IPS-18c (cell line): ENCODE results near the gene CYP21A2.

ENCODE experiments used
- H3K4me3 ChIP-seq: 2 replicates; pipeline ENCODE4 v1.7.0; 2013; ENCODE audit warnings: low read depth, mild to moderate bottlenecking, low read length, moderate library complexity; ENCODE audit not compliant: insufficient read depth
- H3K9me3 ChIP-seq: one replicate; pipeline ENCODE4 v1.6.1; 2013; ENCODE audit warnings: mild to moderate bottlenecking, low read length, moderate library complexity; ENCODE audit not compliant: control insufficient read depth, insufficient read depth

CYP21A2 gene

GRCh38 chr6:32086661-32087573, 48.7 kb downstream of the CYP21A2 start:
- Histone ChIP-seq H3K4me3 (peak overlapping the region; percentile 28; the same call in 1 of the 2 replicates), H3K9me3 (no peaks in the 10 kb centered on the region)

- no peak overlapping the region; the same call in 1 of the 2 replicates for H3K4me3 ChIP-seq
- no peaks in the 10 kb centered on the region for H3K9me3 ChIP-seq
Measured at GRCh38 chr6:32087574-32088486, 49.6 kb downstream of the CYP21A2 start.

- no peak overlapping the region for H3K4me3 ChIP-seq
- no peaks in the 10 kb centered on the region for H3K9me3 ChIP-seq
Measured at GRCh38 chr6:32088487-32089049, 50.4 kb downstream of the CYP21A2 start.

GRCh38 chr6:32089082-32089828, 51.0 kb downstream of the CYP21A2 start:
- no peak overlapping the region for H3K4me3 ChIP-seq
- no peaks in the 10 kb centered on the region for H3K9me3 ChIP-seq
